Glutamatergic neuron (in vitro differentiated cells): ENCODE data around the gene LINGO1. TPM values are rescaled to one million over a fixed set of nuclear protein-coding genes. Genes with fewer than 3 reads are reported as not detected.

ENCODE experiments used
- DNase-seq: peaks from one replicate; pipeline ENCODE4 v3.0.0; 2022
- H3K27ac Mint-ChIP-seq: one replicate; pipeline ENCODE4 v1.8.0; 2020; ENCODE audit warnings: mild to moderate bottlenecking, mixed read lengths, inconsistent platforms; ENCODE audit not compliant: unreplicated experiment
- H3K27me3 Mint-ChIP-seq: one replicate; pipeline ENCODE4 v1.8.0; 2020; ENCODE audit warnings: mild to moderate bottlenecking, moderate library complexity, mixed read lengths, inconsistent platforms; ENCODE audit not compliant: unreplicated experiment
- H3K36me3 Mint-ChIP-seq: one replicate; pipeline ENCODE4 v1.8.0; 2020; ENCODE audit warnings: mild to moderate bottlenecking, mixed read lengths, inconsistent platforms; ENCODE audit not compliant: unreplicated experiment
- H3K4me1 Mint-ChIP-seq: one replicate; pipeline ENCODE4 v1.8.0; 2020; ENCODE audit warnings: mild to moderate bottlenecking, low read depth, mixed read lengths, inconsistent platforms; ENCODE audit not compliant: unreplicated experiment
- H3K4me3 Mint-ChIP-seq: one replicate; pipeline ENCODE4 v1.8.0; 2020; ENCODE audit warnings: mild to moderate bottlenecking, mixed read lengths, inconsistent platforms; ENCODE audit not compliant: unreplicated experiment
- H3K9me3 Mint-ChIP-seq: one replicate; pipeline ENCODE4 v1.8.0; 2020; ENCODE audit warnings: mild to moderate bottlenecking, moderate library complexity, mixed read lengths, inconsistent platforms; ENCODE audit not compliant: unreplicated experiment
- total RNA-seq: library from RNA; stranded (reverse); fragmentation: NEBNext Ultra II Directional; extraction: Animal tissue kit (Norgen Biotek cat#: 25700); gene quantifications from one replicate; pipeline ENCODE4 v1.2.1, GENCODE V29; 2021; ENCODE audit not compliant: unreplicated experiment
- TF ChIP-seq, protein P1 (sequence below): fragments of 200-600 bp; sonication (generic); IDR thresholded peaks from one replicate; pipeline ENCODE4 v1.5.0; 2021; ENCODE audit not compliant: partially characterized antibody, unreplicated experiment

LINGO1 gene
- total RNA-seq, 1 donor from 2014 or later, result 180 TPM

- Mint-ChIP-seq H3K27ac (peak overlapping the region; percentile 62), H3K9me3 (peaks cover 6% of the 10 kb centered on the region), H3K4me3 (no peak overlapping the region), H3K27me3 (peaks cover 6% of the 10 kb centered on the region), H3K4me1 (peaks cover 36% of the 10 kb centered on the region), H3K36me3 (no peaks in the 10 kb centered on the region)
- no peak for DNase-seq
- TF ChIP-seq, protein P1, sequence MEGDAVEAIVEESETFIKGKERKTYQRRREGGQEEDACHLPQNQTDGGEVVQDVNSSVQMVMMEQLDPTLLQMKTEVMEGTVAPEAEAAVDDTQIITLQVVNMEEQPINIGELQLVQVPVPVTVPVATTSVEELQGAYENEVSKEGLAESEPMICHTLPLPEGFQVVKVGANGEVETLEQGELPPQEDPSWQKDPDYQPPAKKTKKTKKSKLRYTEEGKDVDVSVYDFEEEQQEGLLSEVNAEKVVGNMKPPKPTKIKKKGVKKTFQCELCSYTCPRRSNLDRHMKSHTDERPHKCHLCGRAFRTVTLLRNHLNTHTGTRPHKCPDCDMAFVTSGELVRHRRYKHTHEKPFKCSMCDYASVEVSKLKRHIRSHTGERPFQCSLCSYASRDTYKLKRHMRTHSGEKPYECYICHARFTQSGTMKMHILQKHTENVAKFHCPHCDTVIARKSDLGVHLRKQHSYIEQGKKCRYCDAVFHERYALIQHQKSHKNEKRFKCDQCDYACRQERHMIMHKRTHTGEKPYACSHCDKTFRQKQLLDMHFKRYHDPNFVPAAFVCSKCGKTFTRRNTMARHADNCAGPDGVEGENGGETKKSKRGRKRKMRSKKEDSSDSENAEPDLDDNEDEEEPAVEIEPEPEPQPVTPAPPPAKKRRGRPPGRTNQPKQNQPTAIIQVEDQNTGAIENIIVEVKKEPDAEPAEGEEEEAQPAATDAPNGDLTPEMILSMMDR, result no peak
Measured at GRCh38 chr15:77569729-77570125, 63.0 kb downstream of the LINGO1 start.

DNA sequence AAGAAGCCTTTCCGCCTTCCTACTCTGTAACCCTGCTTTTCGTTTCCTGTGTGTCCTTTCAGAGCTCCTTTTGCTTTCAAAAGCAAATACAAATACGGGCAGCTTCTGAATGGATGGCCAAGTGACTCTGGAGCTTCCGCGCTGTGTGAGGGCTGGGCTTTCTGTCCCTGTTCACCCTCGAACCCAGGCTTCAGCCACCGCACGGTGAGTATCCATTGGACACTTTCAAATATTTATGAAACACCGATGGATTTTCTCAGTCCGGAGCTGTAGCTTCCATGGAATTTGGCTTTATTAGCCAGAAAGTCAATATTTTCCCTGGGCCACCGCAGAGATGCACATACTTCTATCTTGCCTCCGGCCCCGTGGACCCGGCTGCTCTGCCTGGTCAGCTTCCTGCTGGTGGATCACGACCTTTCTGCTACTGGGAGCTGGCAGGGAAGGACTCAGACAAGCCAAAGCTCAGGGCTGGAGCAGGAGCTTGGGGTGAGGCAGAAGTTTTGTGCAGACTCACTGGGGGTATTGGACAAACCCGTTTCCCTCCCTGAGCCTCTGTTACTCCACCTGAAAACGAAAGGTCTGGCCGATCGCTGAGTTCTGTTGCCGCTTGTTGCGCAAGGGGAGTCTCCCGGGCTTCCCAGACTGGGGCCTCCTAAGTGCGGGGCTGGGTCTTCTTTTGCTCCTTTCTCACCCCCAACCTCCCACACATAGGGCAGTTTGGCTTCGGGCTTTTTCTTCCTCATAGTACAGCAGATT is 63.6 kb downstream of the LINGO1 start:
- no peak for DNase-seq
- H3K9me3 Mint-ChIP-seq, result peaks cover 6% of the 10 kb centered on the region
- H3K36me3 Mint-ChIP-seq, result no peaks in the 10 kb centered on the region
- peaks cover 6% of the 10 kb centered on the region for H3K27me3 Mint-ChIP-seq
- no peak overlapping the region for H3K4me3 Mint-ChIP-seq
- H3K4me1 Mint-ChIP-seq, result peaks cover 35% of the 10 kb centered on the region
- TF ChIP-seq, protein P1, result no peak
- H3K27ac Mint-ChIP-seq, result peak overlapping the region; percentile 62

DNA sequence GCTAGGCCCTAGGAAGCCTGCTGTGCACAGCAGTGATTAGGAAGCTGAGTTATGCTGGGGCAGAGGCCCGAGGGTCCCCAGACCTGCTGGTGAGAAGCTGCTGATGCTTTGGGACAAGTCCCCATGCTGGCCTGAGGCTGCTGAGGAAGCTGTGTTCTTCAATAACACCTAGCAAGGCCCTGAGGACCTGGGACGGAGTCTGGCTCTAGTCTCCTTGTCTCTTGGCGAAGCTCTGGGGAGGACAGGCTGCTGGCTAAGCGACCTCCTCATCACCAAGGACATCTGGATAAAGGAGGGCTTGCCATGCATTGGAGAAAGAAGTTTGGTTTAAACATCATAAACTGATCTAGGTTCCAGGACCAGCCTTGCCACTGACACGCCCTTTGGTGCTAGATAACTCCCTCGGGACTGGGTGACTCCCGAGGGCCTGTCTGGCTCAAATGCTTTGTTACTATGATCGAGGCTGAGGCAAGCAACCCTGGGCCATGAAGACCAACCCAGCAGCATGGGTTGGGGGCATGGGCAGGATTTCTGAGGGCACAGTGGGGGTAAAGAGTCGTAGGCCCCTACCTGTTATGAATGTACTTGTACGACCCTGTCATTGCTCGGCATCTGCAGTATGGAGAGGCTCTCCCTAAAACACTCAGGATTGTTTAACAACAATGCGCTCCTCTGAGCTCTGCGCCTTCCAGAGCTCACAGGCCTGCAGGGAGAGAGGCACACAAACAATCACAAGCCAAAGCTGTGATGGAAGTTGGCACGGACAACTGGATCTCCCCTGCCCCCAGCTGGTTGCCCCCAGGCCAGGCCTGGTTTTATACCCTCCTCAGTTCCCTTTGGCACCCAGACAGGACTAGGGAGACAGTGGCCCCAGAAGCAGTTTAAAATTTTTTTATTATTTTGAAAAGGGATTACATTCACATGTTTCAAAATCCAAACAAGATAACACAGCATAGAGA is 64.4 kb downstream of the LINGO1 start:
- Mint-ChIP-seq H3K27ac (no peak overlapping the region), H3K36me3 (no peaks in the 10 kb centered on the region), H3K27me3 (peaks cover 6% of the 10 kb centered on the region), H3K4me3 (no peak overlapping the region), H3K4me1 (peaks cover 31% of the 10 kb centered on the region), H3K9me3 (peaks cover 6% of the 10 kb centered on the region)
- TF ChIP-seq, protein P1, result no peak
- DNase-seq, result no peak

- Mint-ChIP-seq H3K9me3 (peaks cover 6% of the 10 kb centered on the region), H3K36me3 (no peaks in the 10 kb centered on the region), H3K27me3 (peaks cover 6% of the 10 kb centered on the region), H3K4me1 (peaks cover 29% of the 10 kb centered on the region), H3K4me3 (no peak overlapping the region), H3K27ac (no peak overlapping the region)
- TF ChIP-seq, protein P1, result no peak
- no peak for DNase-seq
Measured at GRCh38 chr15:77567202-77567601, 65.5 kb downstream of the LINGO1 start.
